Measurements from ENCODE around the gene PMP22.

- TF ChIP-seq TAF1 (IDR thresholded peaks at IDR 0.05; ENCODE audit: borderline replicate concordance, insufficient read depth, low read length): no peak
- no peak for TF ChIP-seq REST (IDR thresholded peaks at IDR 0.05; ENCODE audit: insufficient read depth in 1 of 2, low read depth in 2 of 2, low read length in 2 of 2)
Observed at GRCh38 chr17:15263206-15263579, 1.9 kb downstream of the PMP22 start.

Data from PFSK-1 (cell line).